Glutamatergic neuron (in vitro differentiated cells): Measurements from ENCODE around the gene SMARCB1. TPM values are rescaled to one million over a fixed set of nuclear protein-coding genes. Genes with fewer than 3 reads are reported as not detected.
A peak's percentile ranks its signal among the peaks of the same experiment; 100 is the strongest.

Experiments
- DNase-seq: peaks from one replicate; pipeline ENCODE4 v3.0.0; 2022
- H3K27ac Mint-ChIP-seq: one replicate; pipeline ENCODE4 v1.8.0; 2020; ENCODE audit warnings: mild to moderate bottlenecking, mixed read lengths, inconsistent platforms; ENCODE audit not compliant: unreplicated experiment
- H3K27me3 Mint-ChIP-seq: one replicate; pipeline ENCODE4 v1.8.0; 2020; ENCODE audit warnings: mild to moderate bottlenecking, moderate library complexity, mixed read lengths, inconsistent platforms; ENCODE audit not compliant: unreplicated experiment
- H3K36me3 Mint-ChIP-seq: one replicate; pipeline ENCODE4 v1.8.0; 2020; ENCODE audit warnings: mild to moderate bottlenecking, mixed read lengths, inconsistent platforms; ENCODE audit not compliant: unreplicated experiment
- H3K4me1 Mint-ChIP-seq: one replicate; pipeline ENCODE4 v1.8.0; 2020; ENCODE audit warnings: mild to moderate bottlenecking, low read depth, mixed read lengths, inconsistent platforms; ENCODE audit not compliant: unreplicated experiment
- H3K4me3 Mint-ChIP-seq: one replicate; pipeline ENCODE4 v1.8.0; 2020; ENCODE audit warnings: mild to moderate bottlenecking, mixed read lengths, inconsistent platforms; ENCODE audit not compliant: unreplicated experiment
- H3K9me3 Mint-ChIP-seq: one replicate; pipeline ENCODE4 v1.8.0; 2020; ENCODE audit warnings: mild to moderate bottlenecking, moderate library complexity, mixed read lengths, inconsistent platforms; ENCODE audit not compliant: unreplicated experiment
- total RNA-seq: library from RNA; stranded (reverse); fragmentation: NEBNext Ultra II Directional; extraction: Animal tissue kit (Norgen Biotek cat#: 25700); gene quantifications from one replicate; pipeline ENCODE4 v1.2.1, GENCODE V29; 2021; ENCODE audit not compliant: unreplicated experiment
- TF ChIP-seq, protein P1 (sequence below): fragments of 200-600 bp; sonication (generic); IDR thresholded peaks from one replicate; pipeline ENCODE4 v1.5.0; 2021; ENCODE audit not compliant: partially characterized antibody, unreplicated experiment

SMARCB1 gene
- total RNA-seq, 1 donor from 2014 or later: 227 TPM

DNA sequence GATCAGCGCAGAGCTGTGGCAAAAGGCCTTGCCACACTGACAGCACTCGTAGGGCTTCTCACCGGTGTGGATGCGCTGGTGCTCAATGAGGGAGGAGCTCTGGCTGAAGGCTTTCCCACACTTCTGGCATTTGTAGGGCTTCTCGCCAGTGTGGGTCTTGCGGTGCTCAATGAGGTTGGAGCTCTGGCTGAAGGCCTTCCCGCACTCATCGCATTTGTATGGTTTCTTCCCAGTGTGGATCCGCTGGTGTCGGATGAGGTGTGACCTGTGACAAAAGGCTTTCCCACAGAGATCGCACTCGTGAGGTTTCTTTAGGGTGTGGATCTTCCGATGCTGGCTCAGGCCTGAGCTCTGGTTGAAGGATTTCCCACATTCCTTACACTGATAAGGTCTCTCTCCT lies 42.8 kb upstream of the SMARCB1 start:
- no peaks in the 10 kb centered on the region for H3K4me1 Mint-ChIP-seq
- H3K4me3 Mint-ChIP-seq: no peak overlapping the region
- no peak for DNase-seq
- peaks cover 12% of the 10 kb centered on the region for H3K36me3 Mint-ChIP-seq
- TF ChIP-seq, protein P1, sequence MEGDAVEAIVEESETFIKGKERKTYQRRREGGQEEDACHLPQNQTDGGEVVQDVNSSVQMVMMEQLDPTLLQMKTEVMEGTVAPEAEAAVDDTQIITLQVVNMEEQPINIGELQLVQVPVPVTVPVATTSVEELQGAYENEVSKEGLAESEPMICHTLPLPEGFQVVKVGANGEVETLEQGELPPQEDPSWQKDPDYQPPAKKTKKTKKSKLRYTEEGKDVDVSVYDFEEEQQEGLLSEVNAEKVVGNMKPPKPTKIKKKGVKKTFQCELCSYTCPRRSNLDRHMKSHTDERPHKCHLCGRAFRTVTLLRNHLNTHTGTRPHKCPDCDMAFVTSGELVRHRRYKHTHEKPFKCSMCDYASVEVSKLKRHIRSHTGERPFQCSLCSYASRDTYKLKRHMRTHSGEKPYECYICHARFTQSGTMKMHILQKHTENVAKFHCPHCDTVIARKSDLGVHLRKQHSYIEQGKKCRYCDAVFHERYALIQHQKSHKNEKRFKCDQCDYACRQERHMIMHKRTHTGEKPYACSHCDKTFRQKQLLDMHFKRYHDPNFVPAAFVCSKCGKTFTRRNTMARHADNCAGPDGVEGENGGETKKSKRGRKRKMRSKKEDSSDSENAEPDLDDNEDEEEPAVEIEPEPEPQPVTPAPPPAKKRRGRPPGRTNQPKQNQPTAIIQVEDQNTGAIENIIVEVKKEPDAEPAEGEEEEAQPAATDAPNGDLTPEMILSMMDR: no peak
- no peak overlapping the region for H3K27ac Mint-ChIP-seq
- peaks cover under 1% of the 10 kb centered on the region for H3K27me3 Mint-ChIP-seq
- peaks cover 8% of the 10 kb centered on the region for H3K9me3 Mint-ChIP-seq

DNA sequence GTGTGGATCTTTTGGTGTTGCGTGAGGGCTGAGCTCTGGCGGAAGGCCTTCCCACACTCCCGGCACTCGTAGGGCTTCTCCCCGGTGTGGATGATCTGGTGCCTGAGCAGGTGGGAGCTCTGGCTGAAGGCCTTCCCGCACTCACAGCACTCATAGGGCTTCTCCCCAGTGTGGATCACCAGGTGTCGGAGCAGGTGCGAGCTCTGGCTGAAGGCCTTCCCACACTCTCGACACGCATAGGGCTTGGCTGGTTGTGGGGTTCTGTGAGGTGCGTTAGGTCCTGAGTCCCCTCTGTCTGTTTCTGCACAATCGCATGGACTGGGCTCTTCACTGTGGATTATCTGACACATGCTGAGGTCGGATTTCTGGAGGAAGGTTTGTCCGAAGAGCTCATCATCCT lies 42.3 kb upstream of the SMARCB1 start:
- DNase-seq: no peak
- Mint-ChIP-seq H3K4me3 (no peak overlapping the region), H3K27ac (no peak overlapping the region), H3K4me1 (no peaks in the 10 kb centered on the region), H3K36me3 (peaks cover 12% of the 10 kb centered on the region), H3K27me3 (no peaks in the 10 kb centered on the region), H3K9me3 (peaks cover 8% of the 10 kb centered on the region)
- TF ChIP-seq, protein P1: no peak

DNA sequence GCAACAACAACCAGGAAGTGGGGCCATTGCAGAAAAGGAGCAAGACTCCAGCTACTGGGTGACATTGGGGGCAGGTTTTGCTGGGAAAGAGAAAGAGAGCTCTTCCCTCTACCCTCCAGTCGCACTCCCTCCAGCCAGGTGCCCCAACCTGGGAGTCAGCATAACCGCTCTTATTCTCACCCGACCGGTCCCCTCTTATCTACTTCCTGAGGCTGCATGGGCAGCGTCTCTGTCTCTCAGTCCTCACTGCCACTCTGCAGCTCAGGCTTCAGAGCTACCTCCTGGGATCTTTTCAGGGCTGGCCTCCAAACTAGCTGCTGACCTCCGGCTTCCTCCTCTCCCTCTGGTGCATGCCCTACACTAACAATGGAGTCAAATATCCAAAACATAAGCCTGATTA lies 41.0 kb upstream of the SMARCB1 start:
- Mint-ChIP-seq H3K36me3 (peaks cover 12% of the 10 kb centered on the region), H3K9me3 (peaks cover 11% of the 10 kb centered on the region), H3K4me3 (no peak overlapping the region), H3K27ac (no peak overlapping the region), H3K27me3 (peaks cover 8% of the 10 kb centered on the region), H3K4me1 (peaks cover 2% of the 10 kb centered on the region)
- DNase-seq: no peak
- TF ChIP-seq, protein P1: no peak

DNA sequence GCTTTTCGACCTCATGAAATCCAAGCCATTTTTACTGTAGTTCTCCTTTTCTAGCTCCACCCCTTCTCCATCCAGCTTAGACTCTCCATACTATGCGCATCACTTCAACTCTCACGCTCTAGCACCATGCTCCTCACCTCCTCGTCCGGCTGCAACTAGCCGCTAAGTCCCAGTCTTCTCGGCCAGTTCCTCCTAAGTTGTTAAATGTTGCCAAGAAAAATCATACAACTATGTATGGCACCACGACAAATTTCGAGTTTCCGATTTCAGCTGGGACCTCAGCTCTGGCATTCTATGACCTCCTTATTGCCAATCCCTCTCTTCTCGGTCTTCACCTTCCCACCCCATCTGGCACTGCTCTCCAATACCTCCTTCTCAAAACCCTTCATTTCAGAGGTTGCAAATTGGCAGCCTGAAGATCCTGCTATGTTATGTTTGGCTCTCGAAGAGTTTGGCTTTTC lies 36.9 kb upstream of the SMARCB1 start:
- Mint-ChIP-seq H3K4me3 (peak overlapping the region; percentile 87), H3K9me3 (peaks cover 13% of the 10 kb centered on the region), H3K4me1 (peaks cover 2% of the 10 kb centered on the region), H3K36me3 (peaks cover 4% of the 10 kb centered on the region), H3K27me3 (peaks cover 8% of the 10 kb centered on the region), H3K27ac (no peak overlapping the region)
- DNase-seq: no peak
- TF ChIP-seq, protein P1: no peak

DNA sequence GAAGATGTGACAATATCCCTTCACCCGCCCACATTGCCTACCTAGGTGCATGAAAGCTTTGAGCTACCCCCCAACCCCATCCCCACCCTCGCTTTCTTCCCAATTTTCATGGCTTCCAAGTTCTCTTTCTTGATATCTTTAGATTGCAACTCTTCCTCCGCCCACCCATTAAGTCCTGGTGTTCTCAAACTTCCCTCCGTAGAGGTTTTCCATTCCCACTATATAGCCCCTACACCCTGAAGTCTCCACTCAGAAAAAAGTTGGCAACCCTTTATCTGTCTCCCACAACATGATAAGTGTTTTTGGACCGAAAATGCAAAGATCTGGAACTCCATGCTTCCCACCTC lies 36.4 kb upstream of the SMARCB1 start:
- peaks cover 10% of the 10 kb centered on the region for H3K27me3 Mint-ChIP-seq
- H3K4me3 Mint-ChIP-seq: peak overlapping the region; percentile 87
- H3K4me1 Mint-ChIP-seq: peaks cover 2% of the 10 kb centered on the region
- H3K36me3 Mint-ChIP-seq: no peaks in the 10 kb centered on the region
- TF ChIP-seq, protein P1: no peak
- no peak for DNase-seq
- H3K9me3 Mint-ChIP-seq: peaks cover 9% of the 10 kb centered on the region
- peak overlapping the region; percentile 28 for H3K27ac Mint-ChIP-seq
